Forelimb muscle (tissue), 1 donor: ENCODE data around the gene PMS1. TPM values are rescaled to one million over a fixed set of nuclear protein-coding genes. Genes with fewer than 3 reads are reported as not detected.

ENCODE experiments used
- polyA plus RNA-seq: library from polyadenylated mRNA; unstranded; fragments of 120-200 nt; gene quantifications from one replicate; pipeline ENCODE4 v1.2.1, GENCODE V29; 2013; ENCODE audit not compliant: insufficient read length

PMS1 gene
- polyA plus RNA-seq, 1 donor: 27.7 TPM

Other genes with a start within 250 kb of the PMS1 start
- 34.6 TPM for gene SLC40A1, start 203.7 kb upstream of the PMS1 start, polyA plus RNA-seq
- 42.3 TPM for gene ASNSD1, start 123.0 kb upstream of the PMS1 start, polyA plus RNA-seq
- 7.6 TPM for gene ANKAR, start 109.8 kb upstream of the PMS1 start, polyA plus RNA-seq
- 12.5 TPM for gene OSGEPL1, start 21.7 kb upstream of the PMS1 start, polyA plus RNA-seq
- 55.6 TPM for gene ORMDL1, start 111 bp upstream of the PMS1 start, polyA plus RNA-seq